Loucy (cell line): ENCODE measurements around the gene UBE2C.

Experiments
- H2AFZ ChIP-seq: fragments of 200-600 bp; sonication (generic); 2 replicates; pipeline ENCODE4 v1.6.0; 2016; ENCODE audit warnings: antibody characterized with exemption, mild to moderate bottlenecking, low read length, moderate library complexity
- H3F3A ChIP-seq: fragments of 200-600 bp; 2 replicates; pipeline ENCODE4 v1.6.0; 2016; ENCODE audit warnings: antibody characterized with exemption, low read depth, mild to moderate bottlenecking
- H3K27me3 ChIP-seq: fragments of 200-600 bp; sonication (generic); 2 replicates; pipeline ENCODE4 v1.6.1; 2014; ENCODE audit warnings: low read length, mild to moderate bottlenecking; ENCODE audit not compliant: insufficient read depth, poor library complexity, severe bottlenecking
- H3K36me3 ChIP-seq: fragments of 200-600 bp; sonication (generic); 2 replicates; pipeline ENCODE4 v1.6.1; 2016; ENCODE audit warnings: low read length; ENCODE audit not compliant: insufficient read depth
- H3K4me1 ChIP-seq: fragments of 200-600 bp; sonication (generic); 2 replicates; pipeline ENCODE4 v1.5.1; 2014; ENCODE audit warnings: low read length, mild to moderate bottlenecking; ENCODE audit not compliant: insufficient read depth, poor library complexity, severe bottlenecking
- H3K4me2 ChIP-seq: fragments of 200-600 bp; sonication (generic); 2 replicates; pipeline ENCODE4 v1.6.0; 2014; ENCODE audit warnings: antibody characterized with exemption, low read length, low read depth, mild to moderate bottlenecking; ENCODE audit not compliant: poor library complexity, severe bottlenecking
- H3K4me3 ChIP-seq: fragments of 200-600 bp; sonication (generic); 2 replicates; pipeline ENCODE4 v1.5.1; 2014; ENCODE audit warnings: low read length, mild to moderate bottlenecking, mixed read lengths; ENCODE audit not compliant: poor library complexity, severe bottlenecking
- H3K79me2 ChIP-seq: fragments of 200-600 bp; sonication (generic); 2 replicates; pipeline ENCODE4 v1.6.1; 2014; ENCODE audit warnings: low read length; ENCODE audit not compliant: insufficient read depth
- H3K9ac ChIP-seq: fragments of 200-600 bp; sonication (generic); 2 replicates; pipeline ENCODE4 v1.6.0; 2014; ENCODE audit warnings: mild to moderate bottlenecking, low read depth, low read length, moderate library complexity; ENCODE audit not compliant: poor library complexity, severe bottlenecking
- H3K9me2 ChIP-seq: fragments of 200-600 bp; sonication (generic); replicated peaks from 2 replicates; pipeline ENCODE4 v1.6.1; 2016; ENCODE audit warnings: low read depth, low read length, mixed read lengths
- H3K9me3 ChIP-seq: fragments of 200-600 bp; sonication (generic); 2 replicates; pipeline ENCODE4 v1.6.1; 2014; ENCODE audit warnings: mild to moderate bottlenecking, antibody characterized with exemption, low read length, low read depth; ENCODE audit not compliant: insufficient read depth
- H4K20me1 ChIP-seq: fragments of 200-600 bp; sonication (generic); 2 replicates; pipeline ENCODE4 v1.6.0; 2014; ENCODE audit warnings: antibody characterized with exemption, low read length, mild to moderate bottlenecking; ENCODE audit not compliant: insufficient read depth, poor library complexity, severe bottlenecking
- CTCF ChIP-seq: fragments of 200-600 bp; sonication (generic); conservative IDR thresholded peaks from 2 replicates; pipeline ENCODE4 v1.5.1; 2014; ENCODE audit warnings: mild to moderate bottlenecking, antibody characterized with exemption, low read length
- EZH2phosphoT487 ChIP-seq: fragments of 200-600 bp; IDR thresholded peaks from 2 replicates; pipeline ENCODE4 v1.6.1; 2018; ENCODE audit warnings: antibody characterized with exemption, mild to moderate bottlenecking, moderate library complexity, borderline replicate concordance

Gene UBE2C

GRCh38 chr20:45823949-45824835 lies 11.7 kb downstream of the UBE2C start:
- Histone ChIP-seq H3K79me2 (no peaks in the 10 kb centered on the region), H3K9me2 (no peaks in the 10 kb centered on the region), H3K27me3 (no peaks in the 10 kb centered on the region), H3K36me3 (no peaks in the 10 kb centered on the region), H3K9ac (no peak overlapping the region), H3K4me3 (no peak overlapping the region), H3F3A (no peaks in the 10 kb centered on the region), H4K20me1 (no peaks in the 10 kb centered on the region), H2AFZ (no peak overlapping the region), H3K4me2 (no peak overlapping the region), H3K4me1 (no peaks in the 10 kb centered on the region), H3K9me3 (no peaks in the 10 kb centered on the region)
- TF ChIP-seq EZH2phosphoT487 (no peak), CTCF (peak; percentile 55)

- no peaks in the 10 kb centered on the region for H3K9me3 ChIP-seq
- no peaks in the 10 kb centered on the region for H3F3A ChIP-seq
- TF ChIP-seq EZH2phosphoT487 (no peak), CTCF (no peak)
- no peaks in the 10 kb centered on the region for H3K4me1 ChIP-seq
- H3K4me3 ChIP-seq = no peak overlapping the region
- H4K20me1 ChIP-seq = no peaks in the 10 kb centered on the region
- no peak overlapping the region for H3K4me2 ChIP-seq
- H3K36me3 ChIP-seq = no peaks in the 10 kb centered on the region
- H3K9me2 ChIP-seq = no peaks in the 10 kb centered on the region
- no peak overlapping the region for H3K9ac ChIP-seq
- no peaks in the 10 kb centered on the region for H3K79me2 ChIP-seq
- H2AFZ ChIP-seq = no peak overlapping the region
- H3K27me3 ChIP-seq = no peaks in the 10 kb centered on the region
These were observed 14.1 kb downstream of the UBE2C start for GRCh38 chr20:45826381-45827019.

GRCh38 chr20:45827030-45827652 lies 14.7 kb downstream of the UBE2C start, which contains the start of gene TNNC2:
TNNC2 (minus strand) TSS chr20:45827312; CDS start chr20:45827248, 64 bp downstream.
- no peaks in the 10 kb centered on the region for H3K36me3 ChIP-seq
- H3K9ac ChIP-seq = no peak within 1 kb of the TSS
- H3F3A ChIP-seq = no peaks in the 10 kb centered on the region
- no peak within 1 kb of the TSS for H2AFZ ChIP-seq
- H3K79me2 ChIP-seq = no peaks in the 10 kb centered on the region
- H3K4me2 ChIP-seq = no peak within 1 kb of the TSS
- no peaks in the 10 kb centered on the region for H3K9me2 ChIP-seq
- no peak for TF ChIP-seq CTCF
- no peak within 1 kb of the TSS for H3K4me3 ChIP-seq
- H3K9me3 ChIP-seq = no peaks in the 10 kb centered on the region
- no peaks in the 10 kb centered on the region for H3K4me1 ChIP-seq
- H3K27me3 ChIP-seq = no peaks in the 10 kb centered on the region
- H4K20me1 ChIP-seq = no peaks in the 10 kb centered on the region
